ENCODE results near the gene ERCC3.

DNA sequence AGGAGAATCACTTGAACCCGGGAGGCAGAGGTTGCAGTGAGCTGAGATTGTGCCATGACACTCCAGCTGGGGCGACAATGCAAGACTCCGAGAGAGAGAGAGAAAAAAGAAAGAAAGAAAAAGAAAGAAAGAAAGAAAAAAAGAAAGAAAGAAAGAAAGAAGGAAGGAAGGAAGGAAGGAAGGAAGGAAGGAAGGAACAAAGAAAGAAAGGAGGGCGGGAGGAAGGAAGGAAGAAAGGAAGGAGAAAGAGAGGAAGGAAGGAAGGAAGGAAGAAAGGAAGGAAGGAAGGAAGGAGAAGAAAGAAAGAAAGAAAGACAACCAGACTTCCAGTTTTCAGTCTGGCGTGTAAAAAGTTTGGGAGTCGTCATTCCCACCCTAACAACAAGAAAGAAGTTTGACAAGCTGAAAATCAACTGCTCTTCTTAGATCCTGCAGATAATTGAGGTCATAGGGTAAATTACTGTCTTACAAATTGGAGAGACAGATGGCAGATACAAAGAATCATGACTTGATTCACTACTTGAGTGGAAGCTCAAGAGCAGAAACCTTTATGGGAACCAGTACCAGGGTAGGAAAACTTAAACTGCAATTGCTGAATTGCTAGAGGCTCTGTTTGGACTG is 58.8 kb downstream of the ERCC3 start:
- TF ChIP-seq CTCF (IDR thresholded peaks at IDR 0.05; ENCODE audit: extremely low read depth in 1 of 2, insufficient read depth in 1 of 2, low read depth in 1 of 2, low read length in 2 of 2) = no peak
- no peak for TF ChIP-seq POLR2AphosphoS5 (IDR thresholded peaks at IDR 0.05; ENCODE audit: insufficient read depth, low read depth, low read length)
- no peak for TF ChIP-seq JUN (IDR thresholded peaks at IDR 0.05; ENCODE audit: borderline replicate concordance, insufficient read depth, insufficient read length, low read depth)
- TF ChIP-seq MYC (IDR thresholded peaks at IDR 0.05; ENCODE audit: low read depth, low read length) = no peak
- no peak for TF ChIP-seq EZH2 (IDR thresholded peaks at IDR 0.05; ENCODE audit: borderline replicate concordance, low read depth, low read length, severe bottlenecking)
- no peak for TF ChIP-seq POLR2A (IDR thresholded peaks at IDR 0.05; ENCODE audit: low read depth, low read length)
